K562 treated with DMSO at 1 percent for 48 hours (cell line): ENCODE results near the gene FOXC2. TPM values are rescaled to one million over a fixed set of nuclear protein-coding genes. Genes with fewer than 3 reads are reported as not detected.

Experiments used
- total RNA-seq: library from RNA; unstranded; fragments of 300-600 nt; gene quantifications from 2 replicates; pipeline ENCODE4 v1.2.3, GENCODE V29; 2022; ENCODE audit warnings: low replicate concordance; ENCODE audit errors: extremely low read depth

Gene FOXC2
- total RNA-seq: not detected in 2 replicates

GRCh38 chr16:86566601-86566965 lies at the start of gene FOXC2:
FOXC2 (plus strand) TSS chr16:86566829; CDS start chr16:86567336, 507 bp downstream.

GRCh38 chr16:86554917-86555703 lies 11.5 kb upstream of the FOXC2 start, which contains the start of gene MTHFSD:
MTHFSD (minus strand) TSS chr16:86555235; CDS start chr16:86555184, 51 bp downstream.

GRCh38 chr16:86578061-86578599 lies 11.5 kb downstream of the FOXC2 start, which contains the start of gene FOXL1:
FOXL1 (plus strand) TSS chr16:86578549; CDS start chr16:86578724, 175 bp downstream.

Other genes starting within 250 kb of the FOXC2 start
- not detected in 2 replicates for gene FOXF1, start 56.3 kb upstream of the FOXC2 start, total RNA-seq
- gene MTHFSD, start 11.6 kb upstream of the FOXC2 start, total RNA-seq: not detected in 2 replicates
- gene FOXL1, start 11.7 kb downstream of the FOXC2 start, total RNA-seq: not detected in 2 replicates